GM10266 (cell line): ENCODE data around the gene PSMF1.

Experiments
- DNase-seq: peaks from one replicate; pipeline ENCODE4 v3.0.0; 2012; ENCODE audit errors: extremely low spot score
- CTCF ChIP-seq: IDR thresholded peaks from 2 replicates; pipeline ENCODE4 v1.5.1; 2012; ENCODE audit warnings: mild to moderate bottlenecking, low read depth; ENCODE audit not compliant: control insufficient read depth, insufficient read depth; ENCODE audit errors: missing control alignments

PSMF1 gene

GRCh38 chr20:1163105-1163504 lies 44.7 kb downstream of the PSMF1 start:
- no peak for DNase-seq
- no peak for TF ChIP-seq CTCF

GRCh38 chr20:1163653-1164052 lies 45.3 kb downstream of the PSMF1 start:
- TF ChIP-seq CTCF = no peak
- no peak for DNase-seq

GRCh38 chr20:1164871-1165270 lies 46.5 kb downstream of the PSMF1 start:
- no peak for DNase-seq
- TF ChIP-seq CTCF = no peak

- TF ChIP-seq CTCF = no peak
Measured at GRCh38 chr20:1165521-1165920, 47.1 kb downstream of the PSMF1 start.

GRCh38 chr20:1165941-1166340 lies 47.5 kb downstream of the PSMF1 start:
- no peak for DNase-seq

More at GRCh38 chr20:1165521-1165920, 47.1 kb downstream of the PSMF1 start:
- no peak for DNase-seq

GRCh38 chr20:1166948-1167720 lies 48.7 kb downstream of the PSMF1 start:
- TF ChIP-seq CTCF = no peak
- DNase-seq = no peak

More at GRCh38 chr20:1165941-1166340, 47.5 kb downstream of the PSMF1 start:
- TF ChIP-seq CTCF = no peak

- DNase-seq = no peak
- no peak for TF ChIP-seq CTCF
Measured at GRCh38 chr20:1169224-1169623, 50.8 kb downstream of the PSMF1 start.
